Stimulated activated CD4-positive, alpha-beta T cell treated with anti-CD3 and anti-CD28 coated beads, Interleukin-4, amount 100 ng/mL, for 24 hours (primary cell): ENCODE measurements around the gene RABGAP1L.
A peak's percentile ranks its signal among the peaks of the same experiment; 100 is the strongest.
"Not testable (repeated sequence)": the region's sequence is repeated elsewhere in the genome, so short reads cannot be mapped to it uniquely, and the experiment has no call there.

Experiments used
- DNase-seq: peaks from one replicate; pipeline ENCODE4 v3.0.0-alpha.2; 2020

RABGAP1L gene

GRCh38 chr1:174204697-174205308, 45.5 kb downstream of the RABGAP1L start:
- peak; percentile 26 for DNase-seq

GRCh38 chr1:174206148-174206836, 47.0 kb downstream of the RABGAP1L start:
- peak; percentile 13 for DNase-seq

- DNase-seq = no peak
Measured at GRCh38 chr1:174209347-174210187, 50.2 kb downstream of the RABGAP1L start.

- DNase-seq = no peak
Measured at GRCh38 chr1:174211486-174211885, 52.2 kb downstream of the RABGAP1L start.

- no peak for DNase-seq
Measured at GRCh38 chr1:174215766-174216165, 56.4 kb downstream of the RABGAP1L start.

- DNase-seq = no peak
Measured at GRCh38 chr1:174217248-174217647, 57.9 kb downstream of the RABGAP1L start.

- DNase-seq = no peak
Measured at GRCh38 chr1:174217787-174218574, 58.7 kb downstream of the RABGAP1L start.

- no peak for DNase-seq
Measured at GRCh38 chr1:174218983-174219382, 59.7 kb downstream of the RABGAP1L start.

GRCh38 chr1:174219606-174220370, 60.5 kb downstream of the RABGAP1L start:
- DNase-seq = no peak

GRCh38 chr1:174221681-174222080, 62.4 kb downstream of the RABGAP1L start:
- DNase-seq = no peak

GRCh38 chr1:174222166-174222949, 63.0 kb downstream of the RABGAP1L start:
- DNase-seq = no peak

GRCh38 chr1:174224641-174225040, 65.3 kb downstream of the RABGAP1L start:
- no peak for DNase-seq

- DNase-seq = no peak
Measured at GRCh38 chr1:174225499-174226204, 66.3 kb downstream of the RABGAP1L start.

- DNase-seq = no peak
Measured at GRCh38 chr1:174230399-174230798, 71.1 kb downstream of the RABGAP1L start.

- DNase-seq = no peak
Measured at GRCh38 chr1:174232761-174233160, 73.4 kb downstream of the RABGAP1L start.

GRCh38 chr1:174238845-174239501, 79.7 kb downstream of the RABGAP1L start:
- not testable (repeated sequence) for DNase-seq

- DNase-seq = no peak
Measured at GRCh38 chr1:174239541-174239940, 80.2 kb downstream of the RABGAP1L start.

GRCh38 chr1:174242856-174243255, 83.5 kb downstream of the RABGAP1L start:
- no peak for DNase-seq

- no peak for DNase-seq
Measured at GRCh38 chr1:174243451-174244000, 84.2 kb downstream of the RABGAP1L start.

GRCh38 chr1:174244017-174244416, 84.7 kb downstream of the RABGAP1L start:
- DNase-seq = no peak
